GM23338 (cell line): Measurements from ENCODE around the gene AMOTL1. TPM values are rescaled to one million over a fixed set of nuclear protein-coding genes. Genes with fewer than 3 reads are reported as not detected.

Experiments
- ATAC-seq: fragments of 200-7000 bp; cut with Tn5 transposase; 3 replicates; pipeline ENCODE4 v1.9.1; 2020
- DNase-seq: peaks from one replicate; pipeline ENCODE4 v3.0.0-alpha.2; 2015; ENCODE audit warnings: low spot score
- H2AFZ ChIP-seq: fragments of 200-600 bp; sonication (generic); 2 replicates; pipeline ENCODE4 v1.8.0; 2016; ENCODE audit warnings: antibody characterized with exemption, mild to moderate bottlenecking, moderate library complexity
- H3F3A ChIP-seq: fragments of 200-600 bp; sonication (generic); replicated peaks from 2 replicates; pipeline ENCODE4 v1.8.0; 2017; ENCODE audit warnings: antibody characterized with exemption, mixed run types, low read depth
- H3K27ac ChIP-seq: fragments of 200-600 bp; sonication (generic); 2 replicates; pipeline ENCODE4 v1.6.1; 2016; ENCODE audit warnings: low read depth
- H3K27me3 ChIP-seq: fragments of 200-600 bp; sonication (generic); 2 replicates; pipeline ENCODE4 v1.8.0; 2016; ENCODE audit warnings: mild to moderate bottlenecking, mixed run types, moderate library complexity; ENCODE audit not compliant: insufficient read depth
- H3K36me3 ChIP-seq: fragments of 200-600 bp; sonication (generic); 2 replicates; pipeline ENCODE4 v1.8.0; 2016; ENCODE audit warnings: mild to moderate bottlenecking; ENCODE audit not compliant: insufficient read depth
- H3K4me1 ChIP-seq: fragments of 200-600 bp; sonication (generic); 2 replicates; pipeline ENCODE4 v1.8.0; 2016; ENCODE audit warnings: mild to moderate bottlenecking, moderate library complexity; ENCODE audit not compliant: insufficient read depth
- H3K4me2 ChIP-seq: fragments of 200-600 bp; sonication (generic); 2 replicates; pipeline ENCODE4 v1.7.1; 2017; ENCODE audit warnings: mixed run types
- H3K4me3 ChIP-seq: fragments of 200-600 bp; sonication (generic); 2 replicates; pipeline ENCODE4 v1.6.1; 2016; ENCODE audit warnings: mixed run types
- H3K79me2 ChIP-seq: fragments of 200-600 bp; sonication (generic); replicated peaks from 2 replicates; pipeline ENCODE4 v1.8.0; 2017; ENCODE audit warnings: mild to moderate bottlenecking; ENCODE audit not compliant: insufficient read depth
- H3K9me2 ChIP-seq: fragments of 200-600 bp; sonication (generic); 2 replicates; pipeline ENCODE4 v1.8.0; 2017; ENCODE audit not compliant: insufficient read depth
- H4K20me1 ChIP-seq: fragments of 200-600 bp; sonication (generic); replicated peaks from 2 replicates; pipeline ENCODE4 v1.8.0; 2017; ENCODE audit warnings: mild to moderate bottlenecking; ENCODE audit not compliant: insufficient read depth
- H3K27ac Mint-ChIP-seq: 2 replicates; pipeline ENCODE4 v1.8.0; 2020; ENCODE audit warnings: inconsistent platforms, mild to moderate bottlenecking, moderate library complexity, mixed read lengths
- H3K27me3 Mint-ChIP-seq: 3 replicates; pipeline ENCODE4 v1.8.0; 2022; ENCODE audit warnings: low read depth, mild to moderate bottlenecking, moderate library complexity, mixed read lengths, inconsistent platforms; ENCODE audit not compliant: insufficient read depth, poor library complexity
- H3K36me3 Mint-ChIP-seq: 3 replicates; pipeline ENCODE4 v1.8.0; 2021; ENCODE audit warnings: low read depth, mild to moderate bottlenecking, inconsistent platforms, moderate library complexity, mixed read lengths
- H3K4me1 Mint-ChIP-seq: 3 replicates; pipeline ENCODE4 v1.8.0; 2020; ENCODE audit warnings: mild to moderate bottlenecking, inconsistent platforms, mixed read lengths
- H3K4me3 Mint-ChIP-seq: 3 replicates; pipeline ENCODE4 v1.8.0; 2021; ENCODE audit warnings: moderate library complexity, mild to moderate bottlenecking, inconsistent platforms, mixed read lengths
- H3K9me3 Mint-ChIP-seq: 3 replicates; pipeline ENCODE4 v1.8.0; 2020; ENCODE audit warnings: moderate library complexity, mild to moderate bottlenecking, inconsistent platforms, mixed read lengths
- CREB1 ChIP-seq: fragments of 250-450 bp; sonication (Bioruptor Pico); IDR thresholded peaks from 2 replicates; pipeline ENCODE4 v1.5.0; 2020; ENCODE audit warnings: low read depth, mild to moderate bottlenecking, moderate library complexity
- CTCF ChIP-seq, 2 experiments: fragments of 200-600 bp in 1 of 2; sonication (generic) in 1 of 2; conservative IDR thresholded peaks; 2 replicates each; pipeline versions ENCODE4 v1.5.1 to v1.6.1; 2016 to 2017; ENCODE audit warnings: antibody characterized with exemption in 2 of 2, low read depth in 2 of 2, mild to moderate bottlenecking in 2 of 2, moderate library complexity in 1 of 2
- EZH2 ChIP-seq: fragments of 200-600 bp; sonication (generic); IDR thresholded peaks from one replicate; pipeline ENCODE4 v1.8.0; 2017; ENCODE audit warnings: antibody characterized with exemption, mild to moderate bottlenecking, low read depth; ENCODE audit not compliant: unreplicated experiment
- EZH2phosphoT487 ChIP-seq: fragments of 200-600 bp; sonication (generic); IDR thresholded peaks from one replicate; pipeline ENCODE4 v1.8.1; 2018; ENCODE audit warnings: antibody characterized with exemption; ENCODE audit not compliant: unreplicated experiment
- JUNB ChIP-seq: IDR thresholded peaks from one replicate; pipeline ENCODE4 v1.6.1; 2016; ENCODE audit warnings: antibody characterized with exemption; ENCODE audit not compliant: unreplicated experiment
- NANOG ChIP-seq: IDR thresholded peaks from 2 replicates; pipeline ENCODE4 v1.6.1; 2016; ENCODE audit warnings: antibody characterized with exemption, borderline replicate concordance
- POLR2AphosphoS5 ChIP-seq: IDR thresholded peaks from 2 replicates; pipeline ENCODE4 v1.6.1; 2016; ENCODE audit warnings: antibody characterized with exemption, low read depth
- STAT1 ChIP-seq: IDR thresholded peaks from one replicate; pipeline ENCODE4 v1.6.1; 2016; ENCODE audit warnings: antibody characterized with exemption; ENCODE audit not compliant: unreplicated experiment
- ZNF114 ChIP-seq: fragments of 250-450 bp; sonication (Bioruptor Pico); IDR thresholded peaks from 2 replicates; pipeline ENCODE4 v1.5.0; 2020; ENCODE audit warnings: mild to moderate bottlenecking, moderate library complexity
- ZNF331 ChIP-seq: fragments of 250-450 bp; sonication (Bioruptor Pico); IDR thresholded peaks from 2 replicates; pipeline ENCODE4 v1.5.0; 2020; ENCODE audit warnings: low read depth, mild to moderate bottlenecking, moderate library complexity
- ZNF462 ChIP-seq: fragments of 250-450 bp; sonication (Bioruptor Pico); IDR thresholded peaks from 2 replicates; pipeline ENCODE4 v1.5.0; 2020; ENCODE audit warnings: mild to moderate bottlenecking, moderate library complexity
- polyA plus RNA-seq: library from polyadenylated mRNA; unstranded; fragments of >200 nt; fragmentation: Nextera tagmentation; extraction: Ambion mirVana; gene quantifications from 2 replicates; pipeline ENCODE4 v1.2.1, GENCODE V29; 2016
- total RNA-seq: library from RNA; depleted of rRNA; stranded (reverse); fragments of >200 nt; shearing (Covaris generic); gene quantifications from 2 replicates; pipeline ENCODE4 v1.2.3, GENCODE V29; 2014
- TF ChIP-seq, protein P1 (sequence below): IDR thresholded peaks from 2 replicates; pipeline ENCODE4 v1.6.1; 2016; ENCODE audit warnings: antibody characterized with exemption
- TF ChIP-seq, protein P2 (sequence below): IDR thresholded peaks from one replicate; pipeline ENCODE4 v1.6.1; 2018; ENCODE audit warnings: antibody characterized with exemption; ENCODE audit not compliant: unreplicated experiment

The AMOTL1 gene
- total and polyA plus RNA-seq, 2 experiments from 2014 or later: 4.3 to 18.7 TPM

- peaks cover 6% of the 10 kb centered on the region; the same call in 1 of the 2 replicates for H4K20me1 ChIP-seq
- H3K4me1 ChIP-seq: no peaks in the 10 kb centered on the region
- H3K36me3 ChIP-seq: no peaks in the 10 kb centered on the region
- no peak overlapping the region for H3K27ac ChIP-seq
- Mint-ChIP-seq H3K27ac (no peak overlapping the region), H3K4me1 (no peaks in the 10 kb centered on the region), H3K4me3 (no peak overlapping the region), H3K27me3 (no peaks in the 10 kb centered on the region), H3K36me3 (peaks cover 46% of the 10 kb centered on the region), H3K9me3 (no peaks in the 10 kb centered on the region)
- no peak overlapping the region for H3K4me3 ChIP-seq
- no peaks in the 10 kb centered on the region for H3K9me2 ChIP-seq
- H2AFZ ChIP-seq: no peak overlapping the region
- DNase-seq (no peak), ATAC-seq (no peak)
- TF ChIP-seq, protein P1, sequence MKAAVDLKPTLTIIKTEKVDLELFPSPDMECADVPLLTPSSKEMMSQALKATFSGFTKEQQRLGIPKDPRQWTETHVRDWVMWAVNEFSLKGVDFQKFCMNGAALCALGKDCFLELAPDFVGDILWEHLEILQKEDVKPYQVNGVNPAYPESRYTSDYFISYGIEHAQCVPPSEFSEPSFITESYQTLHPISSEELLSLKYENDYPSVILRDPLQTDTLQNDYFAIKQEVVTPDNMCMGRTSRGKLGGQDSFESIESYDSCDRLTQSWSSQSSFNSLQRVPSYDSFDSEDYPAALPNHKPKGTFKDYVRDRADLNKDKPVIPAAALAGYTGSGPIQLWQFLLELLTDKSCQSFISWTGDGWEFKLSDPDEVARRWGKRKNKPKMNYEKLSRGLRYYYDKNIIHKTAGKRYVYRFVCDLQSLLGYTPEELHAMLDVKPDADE: no peak
- TF ChIP-seq ZNF331 (CRISPR knock-in tag): no peak
- no peak for TF ChIP-seq ZNF114 (CRISPR knock-in tag)
- TF ChIP-seq NANOG: no peak
- no peak for TF ChIP-seq CREB1
- no peak for TF ChIP-seq POLR2AphosphoS5
- TF ChIP-seq JUNB: no peak
- no peak for TF ChIP-seq CTCF (conservative IDR thresholded peaks at IDR 0.05; ENCODE audit: low read depth in 2 of 2)
- no peak for TF ChIP-seq EZH2phosphoT487
- no peak for TF ChIP-seq STAT1
- no peak for TF ChIP-seq EZH2
- TF ChIP-seq, protein P2, sequence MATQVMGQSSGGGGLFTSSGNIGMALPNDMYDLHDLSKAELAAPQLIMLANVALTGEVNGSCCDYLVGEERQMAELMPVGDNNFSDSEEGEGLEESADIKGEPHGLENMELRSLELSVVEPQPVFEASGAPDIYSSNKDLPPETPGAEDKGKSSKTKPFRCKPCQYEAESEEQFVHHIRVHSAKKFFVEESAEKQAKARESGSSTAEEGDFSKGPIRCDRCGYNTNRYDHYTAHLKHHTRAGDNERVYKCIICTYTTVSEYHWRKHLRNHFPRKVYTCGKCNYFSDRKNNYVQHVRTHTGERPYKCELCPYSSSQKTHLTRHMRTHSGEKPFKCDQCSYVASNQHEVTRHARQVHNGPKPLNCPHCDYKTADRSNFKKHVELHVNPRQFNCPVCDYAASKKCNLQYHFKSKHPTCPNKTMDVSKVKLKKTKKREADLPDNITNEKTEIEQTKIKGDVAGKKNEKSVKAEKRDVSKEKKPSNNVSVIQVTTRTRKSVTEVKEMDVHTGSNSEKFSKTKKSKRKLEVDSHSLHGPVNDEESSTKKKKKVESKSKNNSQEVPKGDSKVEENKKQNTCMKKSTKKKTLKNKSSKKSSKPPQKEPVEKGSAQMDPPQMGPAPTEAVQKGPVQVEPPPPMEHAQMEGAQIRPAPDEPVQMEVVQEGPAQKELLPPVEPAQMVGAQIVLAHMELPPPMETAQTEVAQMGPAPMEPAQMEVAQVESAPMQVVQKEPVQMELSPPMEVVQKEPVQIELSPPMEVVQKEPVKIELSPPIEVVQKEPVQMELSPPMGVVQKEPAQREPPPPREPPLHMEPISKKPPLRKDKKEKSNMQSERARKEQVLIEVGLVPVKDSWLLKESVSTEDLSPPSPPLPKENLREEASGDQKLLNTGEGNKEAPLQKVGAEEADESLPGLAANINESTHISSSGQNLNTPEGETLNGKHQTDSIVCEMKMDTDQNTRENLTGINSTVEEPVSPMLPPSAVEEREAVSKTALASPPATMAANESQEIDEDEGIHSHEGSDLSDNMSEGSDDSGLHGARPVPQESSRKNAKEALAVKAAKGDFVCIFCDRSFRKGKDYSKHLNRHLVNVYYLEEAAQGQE: no peak
- TF ChIP-seq ZNF462 (CRISPR knock-in tag): no peak
- no peaks in the 10 kb centered on the region; the same call in 1 of the 2 replicates for H3K79me2 ChIP-seq
- H3K4me2 ChIP-seq: no peak overlapping the region
- no peaks in the 10 kb centered on the region for H3K27me3 ChIP-seq
- no peaks in the 10 kb centered on the region for H3F3A ChIP-seq
Observed at GRCh38 chr11:94832604-94833235, 64.6 kb downstream of the AMOTL1 start.
